ENCODE measurements around the gene DUSP8. TPM values are rescaled to one million over a fixed set of nuclear protein-coding genes. Genes with fewer than 3 reads are reported as not detected.

Gene DUSP8
- total and polyA plus RNA-seq, 9 of the 15 experiments (the other 6 are each of a cell fraction or from before 2014, with no cell fraction given): 0.14 to 2.0 (median 0.86) TPM; not detected in 2

DNA sequence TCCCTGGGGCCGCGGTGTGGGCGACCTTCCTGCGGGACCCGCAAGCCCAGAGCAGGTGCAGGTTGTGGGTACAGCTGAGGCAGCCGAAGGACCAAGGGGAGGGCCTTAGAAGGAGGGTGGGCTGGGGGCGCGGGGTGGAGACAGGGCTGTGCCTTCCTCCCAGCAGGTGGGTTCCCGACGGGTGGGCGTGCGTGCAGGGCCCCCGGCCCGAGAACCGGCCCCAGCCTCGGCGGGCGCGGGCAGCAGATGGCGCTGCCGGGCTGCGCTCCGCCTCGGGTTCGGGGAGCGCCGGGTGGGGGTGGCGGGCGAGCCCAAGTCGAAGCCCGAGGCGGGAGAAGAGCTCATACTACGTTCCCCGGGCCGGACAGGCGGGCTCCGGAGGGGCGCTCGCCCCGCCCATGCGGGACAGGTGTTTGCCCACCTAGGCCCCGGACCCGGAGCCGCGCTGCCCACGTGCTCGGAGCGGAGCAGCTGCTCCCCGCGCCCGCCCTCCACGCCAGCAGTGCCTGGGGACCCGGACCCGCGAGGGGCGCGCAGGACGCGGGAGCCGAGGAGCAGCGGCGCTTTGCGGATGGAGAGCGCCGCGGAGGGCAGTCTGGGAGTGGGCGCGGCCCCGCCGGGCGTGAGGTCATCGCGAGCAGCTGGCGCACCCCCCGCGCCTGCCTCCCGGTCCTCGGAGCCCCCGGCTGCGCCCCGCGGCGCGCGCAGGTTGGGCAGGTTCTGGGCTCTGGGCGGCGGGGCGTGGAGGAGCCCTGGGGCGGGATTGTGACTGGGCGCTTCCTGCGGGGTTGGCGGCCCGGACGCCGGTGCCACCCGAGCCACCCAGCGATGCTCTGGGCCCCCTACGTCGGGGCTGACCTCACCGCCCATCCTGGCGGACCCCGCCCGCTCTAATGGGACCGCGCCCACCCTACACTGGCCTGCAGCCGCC lies 25.3 kb downstream of the DUSP8 start (continued):
- TF ChIP-seq, protein P1, sequence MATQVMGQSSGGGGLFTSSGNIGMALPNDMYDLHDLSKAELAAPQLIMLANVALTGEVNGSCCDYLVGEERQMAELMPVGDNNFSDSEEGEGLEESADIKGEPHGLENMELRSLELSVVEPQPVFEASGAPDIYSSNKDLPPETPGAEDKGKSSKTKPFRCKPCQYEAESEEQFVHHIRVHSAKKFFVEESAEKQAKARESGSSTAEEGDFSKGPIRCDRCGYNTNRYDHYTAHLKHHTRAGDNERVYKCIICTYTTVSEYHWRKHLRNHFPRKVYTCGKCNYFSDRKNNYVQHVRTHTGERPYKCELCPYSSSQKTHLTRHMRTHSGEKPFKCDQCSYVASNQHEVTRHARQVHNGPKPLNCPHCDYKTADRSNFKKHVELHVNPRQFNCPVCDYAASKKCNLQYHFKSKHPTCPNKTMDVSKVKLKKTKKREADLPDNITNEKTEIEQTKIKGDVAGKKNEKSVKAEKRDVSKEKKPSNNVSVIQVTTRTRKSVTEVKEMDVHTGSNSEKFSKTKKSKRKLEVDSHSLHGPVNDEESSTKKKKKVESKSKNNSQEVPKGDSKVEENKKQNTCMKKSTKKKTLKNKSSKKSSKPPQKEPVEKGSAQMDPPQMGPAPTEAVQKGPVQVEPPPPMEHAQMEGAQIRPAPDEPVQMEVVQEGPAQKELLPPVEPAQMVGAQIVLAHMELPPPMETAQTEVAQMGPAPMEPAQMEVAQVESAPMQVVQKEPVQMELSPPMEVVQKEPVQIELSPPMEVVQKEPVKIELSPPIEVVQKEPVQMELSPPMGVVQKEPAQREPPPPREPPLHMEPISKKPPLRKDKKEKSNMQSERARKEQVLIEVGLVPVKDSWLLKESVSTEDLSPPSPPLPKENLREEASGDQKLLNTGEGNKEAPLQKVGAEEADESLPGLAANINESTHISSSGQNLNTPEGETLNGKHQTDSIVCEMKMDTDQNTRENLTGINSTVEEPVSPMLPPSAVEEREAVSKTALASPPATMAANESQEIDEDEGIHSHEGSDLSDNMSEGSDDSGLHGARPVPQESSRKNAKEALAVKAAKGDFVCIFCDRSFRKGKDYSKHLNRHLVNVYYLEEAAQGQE (IDR thresholded peaks at IDR 0.05; ENCODE audit: borderline replicate concordance): peak; percentile 51; the same call in 1 of the 2 replicates
- TF ChIP-seq, protein P1 (CRISPR knock-in tag; IDR thresholded peaks at IDR 0.05; ENCODE audit: low read depth): no peak
- no peak for TF ChIP-seq CHD1 (IDR thresholded peaks at IDR 0.05; ENCODE audit: low read length)
- no peak for TF ChIP-seq ATF1 (CRISPR knock-in tag; IDR thresholded peaks at IDR 0.05)
- peak; percentile 36; the same call in 1 of the 2 replicates for TF ChIP-seq ATF1 (tag; IDR thresholded peaks at IDR 0.05)
- no peak for TF ChIP-seq ZBTB17 (CRISPR knock-in tag; IDR thresholded peaks at IDR 0.05)
- 0 out of 2 replicates have a peak, but pooled peaks have one; percentile 8 for TF ChIP-seq JUND (IDR thresholded peaks at IDR 0.05; ENCODE audit: borderline replicate concordance, low read depth, low read length)
- no peak for TF ChIP-seq JUND (tag; IDR thresholded peaks at IDR 0.05; ENCODE audit: borderline replicate concordance, low read depth, low read length)
- peak; percentile 94 for TF ChIP-seq ZBTB7A (IDR thresholded peaks at IDR 0.05; ENCODE audit: borderline replicate concordance, control insufficient read depth, low read depth, low read length)
- peak; percentile 52; the same call in 1 of the 2 replicates for TF ChIP-seq CXXC5 (CRISPR knock-in tag; IDR thresholded peaks at IDR 0.05)
